NCI-H774 (cell line): ENCODE data around the gene SORBS2.

Experiments used
- DNase-seq: peaks from one replicate; lab custom pipeline; 2025; lab: John Stamatoyannopoulos, UW

Gene SORBS2

DNA sequence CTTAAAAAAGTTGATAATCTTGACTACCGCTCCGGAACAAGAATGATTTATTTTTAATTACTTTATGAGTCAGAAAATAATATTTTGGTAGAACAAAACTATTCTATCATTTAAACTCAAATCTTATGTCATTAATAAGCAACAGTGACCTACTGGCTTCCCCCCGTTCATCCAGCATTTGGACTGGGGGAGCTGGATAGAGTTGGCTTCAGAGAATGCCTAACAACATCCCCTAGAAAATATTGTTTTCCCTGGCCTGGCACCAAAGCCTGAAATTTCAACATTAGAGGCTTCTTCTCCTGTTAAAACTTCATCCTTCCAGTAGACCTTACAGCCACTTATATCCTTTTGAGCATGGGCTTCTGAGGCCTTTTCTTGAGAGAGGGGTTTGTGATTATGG, 221.0 kb downstream of the SORBS2 start:
- DNase-seq, result no peak

DNA sequence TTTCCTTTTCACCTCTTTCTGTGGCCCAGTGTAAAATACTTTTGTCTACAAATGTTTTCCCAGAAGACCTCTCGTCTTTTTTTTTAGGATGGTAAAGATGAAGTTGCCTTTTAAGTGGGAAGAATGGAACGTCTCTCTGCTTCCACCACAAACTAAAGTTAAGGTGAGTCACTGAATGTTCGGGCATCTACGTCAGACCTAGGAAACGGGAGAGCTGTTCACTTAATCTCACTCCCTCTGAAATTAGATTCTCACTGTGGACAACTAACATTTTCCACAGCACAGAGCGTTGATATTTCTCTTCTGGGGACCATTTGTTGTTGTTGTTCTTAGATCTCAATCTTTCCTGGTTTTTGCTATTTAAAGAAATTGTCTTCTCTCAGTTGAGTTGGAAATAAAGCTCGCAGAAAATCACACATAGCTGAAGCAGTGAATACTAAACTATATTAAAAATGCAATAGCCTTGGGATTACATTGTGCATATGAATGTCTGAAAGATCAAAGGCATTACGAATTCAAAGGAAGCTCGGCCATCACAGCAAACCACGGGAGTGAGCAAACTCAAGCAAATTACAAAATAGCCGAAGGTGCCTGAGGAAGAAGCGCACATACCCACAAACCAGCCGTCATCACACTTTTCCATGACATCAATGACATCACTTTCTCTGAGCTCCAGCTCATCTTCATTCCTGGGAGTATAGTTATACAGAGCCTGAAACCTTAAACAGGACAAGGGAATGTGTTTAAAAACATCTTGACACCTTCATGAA, 222.7 kb downstream of the SORBS2 start:
- DNase-seq, result no peak

DNA sequence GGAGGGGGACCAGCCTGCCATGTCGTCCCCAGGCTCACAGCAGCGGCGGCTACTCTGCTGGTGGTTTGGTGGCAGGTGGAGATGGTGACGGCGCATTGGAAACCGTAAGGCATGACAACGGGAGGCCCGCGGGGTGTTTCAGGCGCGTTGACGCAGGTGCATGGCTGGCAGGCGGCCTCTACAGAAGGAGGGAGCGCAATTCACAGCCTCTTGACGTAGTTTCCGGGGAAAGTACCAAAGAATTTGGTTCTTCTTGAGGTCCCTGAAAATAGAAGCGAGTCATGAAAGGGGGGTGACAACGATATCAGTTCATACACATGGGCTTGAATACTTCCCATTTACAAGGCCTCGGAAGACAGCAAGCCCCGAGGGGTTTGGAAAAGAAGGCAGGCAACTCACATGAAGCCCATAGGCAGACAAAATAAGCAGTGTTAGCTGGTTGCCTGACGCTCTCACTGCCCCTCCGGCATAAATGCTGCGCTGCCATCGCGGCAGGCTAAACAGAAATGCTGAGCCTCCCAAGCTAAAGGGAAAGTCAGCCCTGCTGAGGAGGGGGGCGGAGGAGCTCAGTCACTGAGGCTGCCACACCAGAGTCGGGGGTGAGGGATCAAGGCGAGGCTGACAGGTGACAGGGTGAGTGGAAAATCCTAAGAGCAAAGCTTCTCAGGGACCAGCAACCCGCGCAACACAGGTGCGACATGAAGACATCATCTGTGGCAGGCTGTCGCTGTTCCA, 224.4 kb downstream of the SORBS2 start:
- no peak for DNase-seq

- no peak for DNase-seq
Observed at GRCh38 chr4:185587030-185587426, 225.0 kb downstream of the SORBS2 start.

GRCh38 chr4:185585211-185585610, 226.8 kb downstream of the SORBS2 start:
- DNase-seq, result no peak

- DNase-seq, result no peak
Observed at GRCh38 chr4:185583813-185584212, 228.2 kb downstream of the SORBS2 start.

- no peak for DNase-seq
Observed at GRCh38 chr4:185582651-185583400, 229.2 kb downstream of the SORBS2 start.

DNA sequence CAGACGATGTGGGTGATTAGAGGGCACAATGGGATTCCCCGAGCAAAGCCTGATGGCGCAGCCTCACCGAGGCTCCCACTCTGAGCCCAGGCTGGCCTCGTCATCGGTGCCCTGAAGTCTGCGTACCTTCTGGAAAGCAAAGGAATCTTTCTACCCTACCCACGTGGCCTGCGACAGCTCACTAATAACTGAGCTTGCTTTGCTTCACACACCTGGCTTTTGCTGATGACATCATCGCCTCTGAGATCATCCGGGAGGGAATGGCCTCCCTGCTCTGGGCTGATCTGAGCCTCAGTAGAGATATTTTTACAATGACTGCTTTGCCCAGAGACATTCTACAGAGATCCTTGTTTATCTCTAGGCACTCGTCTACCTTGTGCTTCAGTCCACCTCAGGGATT, 231.3 kb downstream of the SORBS2 start:
- DNase-seq, result no peak

DNA sequence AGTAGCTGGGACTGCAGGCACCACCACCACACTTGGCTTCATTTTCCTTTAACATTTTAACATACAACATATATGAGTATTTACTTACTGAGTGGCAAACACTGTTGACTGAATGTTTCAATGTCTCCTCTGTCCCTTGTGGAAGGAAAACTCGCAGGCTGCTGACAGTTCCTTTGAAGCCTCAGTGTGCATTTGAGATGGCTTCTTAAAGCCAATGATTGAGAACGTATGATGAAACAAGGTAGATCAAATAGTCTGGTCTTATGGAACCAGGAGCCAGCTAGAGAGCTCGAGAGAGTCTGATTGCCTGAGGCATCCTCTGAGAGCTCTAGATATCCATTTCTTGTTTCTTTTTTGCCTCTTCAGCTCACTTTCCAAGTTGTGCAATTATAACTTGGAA, 233.7 kb downstream of the SORBS2 start:
- no peak for DNase-seq

- no peak for DNase-seq
Observed at GRCh38 chr4:185576962-185577950, 234.7 kb downstream of the SORBS2 start.

GRCh38 chr4:185576314-185576961, 235.6 kb downstream of the SORBS2 start:
- DNase-seq, result no peak

DNA sequence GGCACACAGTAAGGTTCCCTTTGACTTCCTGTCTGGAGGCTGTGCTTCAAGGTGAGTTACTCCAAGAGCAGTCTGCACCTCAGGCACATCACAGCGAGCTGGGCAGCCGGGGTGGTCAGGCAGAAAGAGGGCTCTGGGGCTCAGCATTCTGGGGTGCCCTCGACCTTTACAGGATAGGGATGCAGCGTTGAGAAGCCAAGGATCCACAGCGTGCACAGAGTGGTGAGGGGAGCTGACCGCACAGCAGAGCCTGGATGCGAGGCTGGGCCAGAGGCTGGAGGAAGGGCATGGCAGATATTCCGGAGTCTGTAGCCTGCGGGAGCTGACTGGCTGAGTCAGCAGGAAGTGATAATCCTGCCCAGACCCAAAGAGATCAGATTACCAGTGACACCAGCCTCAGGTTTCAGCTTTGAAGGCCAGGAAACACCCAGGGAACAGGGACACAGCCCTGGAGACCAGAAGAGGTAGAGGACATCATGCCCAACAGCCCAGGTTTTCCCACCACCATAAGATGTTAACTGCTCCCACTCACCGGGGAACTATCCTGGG, 238.3 kb downstream of the SORBS2 start:
- DNase-seq, result no peak

- no peak for DNase-seq
Observed at GRCh38 chr4:185570727-185571126, 241.3 kb downstream of the SORBS2 start.

GRCh38 chr4:185567381-185568376, 244.3 kb downstream of the SORBS2 start:
- no peak for DNase-seq

DNA sequence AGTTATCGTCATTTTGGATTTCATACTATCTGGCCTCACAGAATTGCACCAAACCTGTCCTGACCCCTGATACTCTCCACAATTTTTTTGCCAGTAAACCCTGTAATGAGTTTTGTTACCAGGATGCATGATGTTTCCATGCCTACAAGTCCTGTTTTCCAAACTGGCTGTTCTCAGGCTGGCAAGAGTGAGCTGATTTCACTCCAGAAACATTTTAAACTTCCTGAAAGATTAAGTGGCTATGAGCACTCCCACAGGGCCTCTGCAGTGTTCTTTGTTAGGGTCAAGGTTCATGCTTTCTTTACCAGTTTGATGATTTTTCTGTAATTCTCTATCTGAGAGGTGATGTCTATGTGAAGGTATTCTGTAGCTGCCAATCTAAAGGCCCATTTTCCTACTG, 245.0 kb downstream of the SORBS2 start:
- DNase-seq, result no peak

DNA sequence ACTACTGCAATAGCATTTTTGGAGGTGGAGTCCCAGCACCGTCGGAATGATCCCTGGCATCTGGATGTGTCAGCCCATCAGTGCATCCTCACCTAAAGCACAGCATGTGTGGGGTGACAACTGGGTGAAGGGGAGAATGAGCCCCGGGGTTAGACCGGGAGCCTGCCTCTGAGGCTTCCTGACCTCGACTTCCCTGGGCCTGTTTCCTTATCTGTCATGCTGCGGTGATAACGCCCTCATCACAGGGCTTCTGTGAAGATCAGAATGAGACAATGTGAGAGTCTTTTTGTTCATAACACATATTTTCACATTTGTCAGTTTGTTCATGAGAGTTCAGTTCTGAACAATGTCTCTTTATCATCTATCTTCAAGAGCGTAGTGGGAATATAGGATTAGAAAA, 245.6 kb downstream of the SORBS2 start:
- no peak for DNase-seq

DNA sequence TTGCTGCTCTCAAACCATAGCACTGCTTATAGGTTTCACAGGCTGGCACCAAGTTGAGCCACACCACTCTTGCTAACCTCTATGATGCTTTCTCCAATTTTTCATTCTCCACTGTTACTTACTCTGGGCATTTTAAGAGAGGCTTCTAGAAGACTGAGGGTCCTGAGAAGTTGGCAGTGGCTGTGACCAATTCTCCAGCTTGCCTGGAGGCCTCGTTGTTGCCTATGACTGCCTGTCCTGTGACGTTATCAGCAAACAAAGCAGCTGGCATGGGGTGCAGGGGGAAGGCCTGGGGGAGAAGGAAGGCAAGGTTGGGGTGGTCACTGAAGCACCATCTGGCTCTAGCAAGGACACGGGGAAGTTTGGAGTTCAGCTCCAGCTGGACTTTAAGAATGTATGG, 246.3 kb downstream of the SORBS2 start:
- DNase-seq, result no peak

- DNase-seq, result no peak
Observed at GRCh38 chr4:185564349-185564748, 247.6 kb downstream of the SORBS2 start.

GRCh38 chr4:185562531-185562930, 249.5 kb downstream of the SORBS2 start:
- no peak for DNase-seq

GRCh38 chr4:185560316-185560715, 251.7 kb downstream of the SORBS2 start:
- no peak for DNase-seq
